ENCODE results near the gene CFAP161.
"Not testable (repeated sequence)": the region's sequence is repeated elsewhere in the genome, so short reads cannot be mapped to it uniquely, and the experiment has no call there.

CFAP161 gene

GRCh38 chr15:81157939-81158223 lies 23.8 kb downstream of the CFAP161 start:
- DNase-seq (ENCODE audit: low spot score), result no peak

- DNase-seq (ENCODE audit: low spot score), result not testable (repeated sequence)
Measured at GRCh38 chr15:81158561-81158960, 24.5 kb downstream of the CFAP161 start.

- DNase-seq (ENCODE audit: low spot score), result peak; percentile 84
Measured at GRCh38 chr15:81160312-81161159, 26.5 kb downstream of the CFAP161 start.

- DNase-seq (ENCODE audit: low spot score), result no peak
Measured at GRCh38 chr15:81161160-81161673, 27.1 kb downstream of the CFAP161 start.

GRCh38 chr15:81161851-81162250 lies 27.8 kb downstream of the CFAP161 start:
- no peak for DNase-seq (ENCODE audit: low spot score)

- peak; percentile 54 for DNase-seq (ENCODE audit: low spot score)
Measured at GRCh38 chr15:81163961-81164800, 30.1 kb downstream of the CFAP161 start.

GRCh38 chr15:81165535-81165934 lies 31.5 kb downstream of the CFAP161 start:
- DNase-seq (ENCODE audit: low spot score), result no peak

- DNase-seq (ENCODE audit: low spot score), result no peak
Measured at GRCh38 chr15:81166636-81167305, 32.7 kb downstream of the CFAP161 start.

- DNase-seq (ENCODE audit: low spot score), result no peak
Measured at GRCh38 chr15:81168131-81168526, 34.1 kb downstream of the CFAP161 start.

- no peak for DNase-seq (ENCODE audit: low spot score)
Measured at GRCh38 chr15:81168644-81169043, 34.6 kb downstream of the CFAP161 start.

GRCh38 chr15:81170511-81170910 lies 36.4 kb downstream of the CFAP161 start:
- no peak for DNase-seq (ENCODE audit: low spot score)

GRCh38 chr15:81171286-81171685 lies 37.2 kb downstream of the CFAP161 start:
- DNase-seq (ENCODE audit: low spot score), result no peak

- DNase-seq (ENCODE audit: low spot score), result no peak
Measured at GRCh38 chr15:81174125-81174791, 40.2 kb downstream of the CFAP161 start.

GRCh38 chr15:81174792-81175327 lies 40.8 kb downstream of the CFAP161 start:
- no peak for DNase-seq (ENCODE audit: low spot score)

GRCh38 chr15:81175496-81175895 lies 41.4 kb downstream of the CFAP161 start:
- no peak for DNase-seq (ENCODE audit: low spot score)

GRCh38 chr15:81176291-81176893 lies 42.3 kb downstream of the CFAP161 start:
- DNase-seq (ENCODE audit: low spot score), result no peak

- no peak for DNase-seq (ENCODE audit: low spot score)
Measured at GRCh38 chr15:81178365-81178764, 44.3 kb downstream of the CFAP161 start.

- DNase-seq (ENCODE audit: low spot score), result no peak
Measured at GRCh38 chr15:81181220-81181619, 47.1 kb downstream of the CFAP161 start.

GRCh38 chr15:81182031-81182755 lies 48.1 kb downstream of the CFAP161 start:
- DNase-seq (ENCODE audit: low spot score), result no peak

- DNase-seq (ENCODE audit: low spot score), result peak; percentile 51
Measured at GRCh38 chr15:81182756-81183438, 48.8 kb downstream of the CFAP161 start.

Measured in AG20443 (cell line).